Activated CD4-positive, alpha-beta T cell treated with anti-CD3 and anti-CD28 coated beads, Interleukin-2, Interleukin-4, amounts not matched to agents 100 ng/mL and 50 ng/mL, durations not matched to agents 16 hours and 8 hours (primary cell): ENCODE results near the gene NEURL1B.
"Not testable (repeated sequence)": the region's sequence is repeated elsewhere in the genome, so short reads cannot be mapped to it uniquely, and the experiment has no call there.

Experiments
- DNase-seq: peaks from one replicate; pipeline ENCODE4 v3.0.0-alpha.2; 2020; ENCODE audit warnings: low spot score

The NEURL1B gene

DNA sequence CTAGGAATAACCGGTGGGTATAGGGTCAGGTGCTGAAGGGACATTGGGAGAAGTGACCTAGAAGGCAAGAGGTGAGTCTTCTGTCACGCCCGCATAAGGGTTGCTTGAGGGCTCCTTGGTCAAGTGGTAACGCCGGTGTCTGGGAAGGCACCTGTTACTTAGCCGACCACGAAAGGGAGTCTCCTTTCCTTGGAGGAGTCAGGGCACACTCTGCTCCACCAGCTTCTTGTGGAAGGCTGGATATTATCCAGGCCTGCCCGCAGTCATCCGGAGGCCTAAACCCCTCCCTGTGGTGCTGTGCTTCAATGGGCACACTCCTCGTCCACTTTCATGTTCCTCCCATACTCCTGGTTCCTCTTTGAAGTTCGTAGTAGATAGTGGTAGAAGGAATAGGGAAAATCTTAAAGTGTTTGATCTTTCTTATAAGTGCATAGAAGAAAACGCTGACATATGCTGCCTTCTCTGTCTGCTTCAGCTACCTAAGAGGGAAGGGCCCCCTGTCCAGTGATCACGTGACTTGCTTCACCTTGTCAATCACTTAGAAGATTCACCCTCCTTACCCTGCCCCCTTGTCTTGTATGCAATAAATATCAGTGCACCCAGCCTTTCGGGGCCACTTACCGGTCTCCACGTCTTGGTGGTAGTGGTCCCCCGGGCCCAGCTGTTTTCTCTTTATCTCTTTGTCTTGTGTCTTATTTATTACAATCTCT lies 16.6 kb downstream of the NEURL1B start:
- not testable (repeated sequence) for DNase-seq

DNA sequence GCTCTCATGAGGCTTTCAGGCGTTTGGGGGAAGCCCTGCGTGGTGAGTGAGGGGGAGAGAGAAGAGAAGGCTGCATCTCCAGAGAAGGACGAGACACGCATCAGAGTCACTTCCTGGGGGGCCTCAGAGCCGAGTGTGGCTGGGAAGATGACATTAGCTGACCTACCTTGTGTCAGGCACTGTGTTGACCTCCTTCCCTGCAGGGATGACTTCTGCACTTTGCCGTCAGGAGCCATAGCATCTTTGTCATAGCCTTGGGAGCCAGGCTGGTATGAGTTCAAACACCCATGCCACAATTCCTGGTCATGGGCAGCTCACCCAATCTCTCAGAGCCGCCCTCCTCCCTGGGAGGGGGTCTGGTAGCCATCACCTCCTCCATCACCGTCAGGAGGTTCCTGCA lies 17.3 kb downstream of the NEURL1B start:
- DNase-seq: no peak

GRCh38 chr5:172658961-172659501 lies 18.0 kb downstream of the NEURL1B start:
- no peak for DNase-seq

DNA sequence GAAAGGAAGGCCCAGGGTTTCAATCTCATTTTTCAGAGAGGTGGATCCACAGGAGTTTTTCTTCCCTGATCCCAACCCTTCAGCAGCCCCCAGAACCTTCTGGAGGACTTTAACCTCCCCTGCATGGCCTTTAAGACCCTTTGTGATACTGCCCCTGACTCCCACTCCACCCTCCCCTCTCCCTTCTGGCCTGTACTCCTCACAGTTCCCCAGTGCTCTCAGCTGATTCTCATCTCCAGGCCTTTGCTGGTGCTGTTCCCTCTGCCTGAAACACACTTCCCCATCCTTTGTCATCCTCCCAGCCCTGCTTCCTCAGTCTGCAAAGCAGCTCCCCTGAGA lies 18.5 kb downstream of the NEURL1B start:
- no peak for DNase-seq

DNA sequence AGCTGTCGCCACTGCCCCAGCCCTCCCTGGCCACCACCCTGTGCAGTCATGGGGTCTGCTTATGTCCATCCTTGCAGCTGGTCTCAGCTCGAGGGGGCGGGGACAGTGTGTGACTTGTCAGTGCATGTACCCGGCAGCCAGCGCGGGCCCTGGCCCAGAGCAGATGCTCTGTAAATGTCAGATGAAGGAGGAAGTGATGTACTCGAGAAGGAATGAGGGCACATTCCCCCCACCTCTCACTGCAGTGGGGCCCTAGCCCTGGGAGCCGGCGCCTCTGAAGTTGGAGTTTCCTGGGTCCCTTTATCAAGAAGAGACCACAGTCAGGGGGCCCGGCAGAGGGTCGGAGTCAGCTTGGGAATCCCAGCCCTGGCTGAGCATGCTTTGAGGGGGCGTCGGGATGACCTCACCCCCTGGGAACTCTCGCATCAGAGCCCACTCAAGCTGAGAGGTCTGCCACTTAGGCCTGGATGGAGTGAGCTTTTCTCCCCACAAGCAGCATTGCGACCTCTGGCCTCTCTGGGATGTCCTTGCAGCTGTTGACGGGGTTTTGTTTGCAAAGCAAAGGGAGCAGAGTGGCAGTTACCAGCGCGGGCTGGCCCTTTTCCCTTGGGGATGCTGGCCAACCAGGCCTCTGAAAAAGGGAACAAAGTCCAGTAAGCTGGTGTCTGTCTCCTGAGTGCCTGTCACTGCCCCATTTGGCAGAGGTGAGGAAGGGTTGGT lies 19.0 kb downstream of the NEURL1B start:
- no peak for DNase-seq

- no peak for DNase-seq
Observed at GRCh38 chr5:172660974-172661373, 19.9 kb downstream of the NEURL1B start.

GRCh38 chr5:172661526-172661925 lies 20.5 kb downstream of the NEURL1B start:
- DNase-seq: no peak

- no peak for DNase-seq
Observed at GRCh38 chr5:172662596-172662995, 21.5 kb downstream of the NEURL1B start.

- no peak for DNase-seq
Observed at GRCh38 chr5:172664018-172664417, 23.0 kb downstream of the NEURL1B start.

GRCh38 chr5:172664681-172665541 lies 23.8 kb downstream of the NEURL1B start:
- no peak for DNase-seq

DNA sequence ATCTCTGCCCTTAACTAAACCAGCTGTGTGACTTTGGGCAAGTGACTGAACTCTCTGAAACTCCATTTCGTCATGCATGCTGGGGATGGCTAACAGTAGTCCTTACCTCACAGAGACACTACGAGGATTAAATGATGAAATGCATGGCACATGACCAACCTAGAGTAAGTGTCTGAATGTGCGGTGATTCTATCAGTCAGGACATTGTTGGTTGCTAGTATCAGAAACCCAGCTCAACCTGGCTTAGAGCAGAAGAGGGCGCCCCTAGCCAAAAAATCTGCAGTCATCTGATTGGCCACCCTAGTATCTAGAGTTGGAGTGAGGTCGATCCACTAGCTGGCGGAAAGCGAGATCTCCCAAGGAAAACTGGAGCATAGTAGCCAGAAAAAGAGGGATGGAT lies 25.2 kb downstream of the NEURL1B start:
- DNase-seq: no peak

- no peak for DNase-seq
Observed at GRCh38 chr5:172667786-172668593, 26.9 kb downstream of the NEURL1B start.

DNA sequence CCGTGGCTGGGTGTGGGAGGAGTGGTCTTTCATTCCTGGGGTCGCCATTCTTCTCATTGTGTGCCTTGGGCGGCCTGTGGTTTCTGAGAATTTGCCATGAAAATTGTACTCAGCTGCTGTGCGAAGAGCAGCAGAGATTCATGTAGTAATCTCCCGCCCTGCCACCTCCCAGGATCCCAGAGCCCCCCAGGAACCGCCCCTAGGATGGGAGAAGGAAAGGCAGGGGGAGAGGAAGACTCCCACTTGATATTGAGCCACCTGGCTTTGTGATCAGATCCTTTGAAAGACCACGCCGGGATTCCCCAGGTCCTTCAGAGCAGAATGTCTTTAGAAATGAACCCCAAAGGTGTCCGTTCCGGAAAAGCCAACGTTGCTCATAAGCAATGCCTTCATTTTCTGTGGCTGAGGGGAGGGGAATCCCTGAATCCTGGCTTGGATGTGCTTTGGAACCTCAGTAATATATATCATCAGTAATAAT lies 27.6 kb downstream of the NEURL1B start:
- no peak for DNase-seq

GRCh38 chr5:172669386-172670004 lies 28.4 kb downstream of the NEURL1B start:
- no peak for DNase-seq

GRCh38 chr5:172670005-172670402 lies 28.9 kb downstream of the NEURL1B start:
- DNase-seq: no peak

- DNase-seq: no peak
Observed at GRCh38 chr5:172670444-172670843, 29.4 kb downstream of the NEURL1B start.

GRCh38 chr5:172671091-172671490 lies 30.0 kb downstream of the NEURL1B start:
- no peak for DNase-seq

DNA sequence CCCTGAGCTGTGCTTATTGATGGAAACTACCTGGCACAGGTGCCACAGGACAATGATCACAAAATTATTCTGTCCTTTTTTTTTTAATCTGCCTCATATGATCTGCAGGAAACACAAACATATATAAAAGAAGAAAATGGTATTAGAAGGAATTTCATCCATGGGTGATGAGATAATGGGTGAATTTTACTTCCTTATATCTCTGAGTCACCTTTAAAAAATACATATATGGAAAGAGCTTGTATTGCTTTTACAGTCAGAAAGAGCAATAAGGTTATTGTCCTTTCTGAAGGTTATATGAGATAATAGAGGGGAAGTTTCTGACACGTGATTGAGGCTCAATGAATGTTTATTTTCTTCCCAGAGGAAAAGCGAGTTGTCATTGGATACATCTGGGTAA lies 31.6 kb downstream of the NEURL1B start:
- no peak for DNase-seq

GRCh38 chr5:172674155-172674554 lies 33.1 kb downstream of the NEURL1B start:
- no peak for DNase-seq

DNA sequence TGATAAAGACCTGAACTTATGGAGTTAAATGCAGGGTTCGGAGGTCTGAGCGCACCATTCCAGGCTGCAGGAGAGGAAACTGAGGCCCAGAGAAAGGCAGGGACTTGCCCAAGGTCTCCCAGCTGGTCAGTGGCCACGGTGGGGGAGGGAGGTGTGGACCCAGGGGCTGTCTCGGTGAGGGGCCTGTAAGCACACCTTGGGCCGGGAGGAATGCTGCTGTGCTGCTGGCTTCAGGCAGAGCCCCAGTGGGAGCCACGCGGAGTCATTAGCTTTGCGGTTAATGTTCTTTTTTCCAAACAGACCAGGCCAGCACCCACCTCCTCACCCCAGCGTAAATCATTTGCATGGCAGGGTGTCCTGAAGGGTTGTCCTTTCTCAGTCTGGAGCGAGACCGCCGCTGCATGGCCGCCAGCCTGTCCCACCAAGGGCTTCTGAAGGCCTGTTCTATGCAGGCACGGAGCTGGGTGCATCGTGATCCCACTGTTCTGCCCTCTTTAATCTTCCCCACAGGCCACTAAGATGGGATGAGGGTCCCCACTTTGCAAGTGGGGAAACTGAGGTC lies 35.9 kb downstream of the NEURL1B start:
- DNase-seq: no peak

DNA sequence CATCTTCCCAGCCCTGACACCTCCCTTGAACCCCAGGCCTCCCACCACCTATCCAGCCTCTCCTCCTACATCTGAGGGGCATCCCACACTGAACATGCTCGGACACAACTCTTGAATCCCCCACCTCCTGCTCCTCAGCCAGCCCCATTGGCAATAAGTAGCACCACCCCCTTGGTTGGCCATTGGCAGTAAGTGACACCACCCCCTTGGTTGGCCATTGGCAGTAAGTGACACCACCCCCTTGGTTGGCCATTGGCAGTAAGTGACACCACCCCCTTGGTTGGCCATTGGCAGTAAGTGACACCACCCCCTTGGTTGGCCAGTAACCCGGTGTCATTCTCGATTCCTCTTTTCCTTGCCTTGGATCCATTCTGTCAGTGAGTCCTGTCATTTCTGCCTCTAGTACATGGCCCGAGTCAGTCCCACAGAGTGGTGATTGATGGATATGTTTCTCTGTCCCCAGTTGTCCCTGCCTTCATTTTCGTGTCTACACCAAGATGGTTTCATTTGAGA lies 37.4 kb downstream of the NEURL1B start:
- not testable (repeated sequence) for DNase-seq
